CD4-positive, alpha-beta T cell treated with Interleukin-6 for 4 hours (primary cell): ENCODE data around the gene ZNF324B.
"Not testable (repeated sequence)": the region's sequence is repeated elsewhere in the genome, so short reads cannot be mapped to it uniquely, and the experiment has no call there.

Source experiments
- DNase-seq: peaks from one replicate; pipeline ENCODE4 v3.0.0-alpha.2; 2020; ENCODE audit warnings: mixed read lengths

Gene ZNF324B

DNA sequence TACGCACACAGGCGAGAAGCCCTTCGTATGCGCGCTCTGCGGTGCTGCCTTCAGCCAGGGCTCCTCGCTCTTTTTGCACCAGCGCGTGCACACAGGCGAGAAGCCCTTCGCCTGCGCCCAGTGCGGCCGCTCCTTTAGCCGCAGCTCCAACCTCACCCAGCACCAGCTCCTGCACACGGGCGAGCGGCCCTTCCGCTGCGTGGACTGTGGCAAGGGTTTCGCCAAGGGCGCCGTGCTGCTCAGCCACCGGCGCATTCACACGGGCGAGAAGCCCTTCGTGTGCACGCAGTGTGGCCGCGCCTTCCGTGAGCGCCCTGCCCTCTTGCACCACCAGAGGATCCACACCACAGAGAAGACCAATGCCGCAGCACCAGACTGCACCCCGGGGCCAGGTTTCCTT lies 4.7 kb downstream of the ZNF324B start:
- no peak for DNase-seq

- no peak for DNase-seq
Observed at GRCh38 chr19:58460039-58460438, 8.6 kb downstream of the ZNF324B start.

- DNase-seq = no peak
Observed at GRCh38 chr19:58466089-58466759, 14.8 kb downstream of the ZNF324B start.

- DNase-seq = peak; percentile 98
Observed at GRCh38 chr19:58466760-58467589, 15.6 kb downstream of the ZNF324B start, which contains the start of gene ZNF324. Gene ZNF324, plus strand, starts transcription at chr19:58467080. Its CDS starts 2,106 bp downstream, at chr19:58469186.

GRCh38 chr19:58468216-58468839 lies 16.9 kb downstream of the ZNF324B start:
- no peak for DNase-seq

GRCh38 chr19:58469241-58470013 lies 18.0 kb downstream of the ZNF324B start:
- DNase-seq = no peak

DNA sequence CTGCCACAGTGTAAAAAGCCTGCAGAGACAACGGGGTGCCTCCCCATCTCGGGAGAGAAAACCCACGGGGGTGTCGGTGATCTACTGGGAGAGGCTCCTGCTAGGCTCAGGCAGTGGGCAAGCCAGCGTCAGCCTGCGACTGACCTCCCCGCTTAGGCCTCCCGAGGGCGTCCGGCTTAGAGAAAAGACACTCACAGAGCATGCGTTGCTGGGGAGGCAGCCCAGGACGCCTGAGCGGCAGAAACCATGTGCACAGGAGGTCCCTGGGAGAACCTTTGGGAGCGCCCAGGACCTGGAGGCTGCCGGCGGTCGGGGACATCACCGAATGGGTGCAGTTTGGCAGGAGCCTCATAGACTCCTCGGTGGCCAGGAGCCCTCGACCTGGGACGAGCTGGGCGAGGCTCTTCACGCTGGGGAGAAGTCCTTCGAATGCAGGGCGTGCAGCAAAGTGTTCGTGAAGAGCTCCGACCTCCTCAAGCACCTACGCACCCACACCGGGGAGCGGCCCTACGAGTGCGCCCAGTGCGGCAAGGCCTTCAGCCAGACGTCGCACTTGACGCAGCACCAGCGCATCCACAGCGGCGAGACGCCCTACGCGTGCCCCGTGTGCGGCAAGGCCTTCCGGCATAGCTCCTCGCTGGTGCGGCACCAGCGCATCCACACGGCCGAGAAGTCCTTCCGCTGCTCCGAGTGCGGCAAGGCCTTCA lies 19.6 kb downstream of the ZNF324B start:
- not testable (repeated sequence) for DNase-seq

DNA sequence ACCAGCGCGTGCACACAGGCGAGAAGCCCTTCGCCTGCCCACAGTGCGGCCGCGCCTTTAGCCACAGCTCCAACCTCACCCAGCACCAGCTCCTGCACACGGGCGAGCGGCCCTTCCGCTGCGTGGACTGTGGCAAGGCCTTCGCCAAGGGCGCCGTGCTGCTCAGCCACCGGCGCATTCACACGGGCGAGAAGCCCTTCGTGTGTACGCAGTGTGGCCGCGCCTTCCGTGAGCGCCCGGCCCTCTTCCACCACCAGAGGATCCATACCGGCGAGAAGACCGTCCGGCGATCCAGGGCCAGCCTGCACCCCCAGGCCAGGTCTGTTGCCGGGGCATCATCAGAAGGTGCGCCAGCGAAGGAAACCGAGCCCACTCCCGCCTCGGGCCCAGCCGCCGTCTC lies 20.3 kb downstream of the ZNF324B start:
- DNase-seq = no peak

DNA sequence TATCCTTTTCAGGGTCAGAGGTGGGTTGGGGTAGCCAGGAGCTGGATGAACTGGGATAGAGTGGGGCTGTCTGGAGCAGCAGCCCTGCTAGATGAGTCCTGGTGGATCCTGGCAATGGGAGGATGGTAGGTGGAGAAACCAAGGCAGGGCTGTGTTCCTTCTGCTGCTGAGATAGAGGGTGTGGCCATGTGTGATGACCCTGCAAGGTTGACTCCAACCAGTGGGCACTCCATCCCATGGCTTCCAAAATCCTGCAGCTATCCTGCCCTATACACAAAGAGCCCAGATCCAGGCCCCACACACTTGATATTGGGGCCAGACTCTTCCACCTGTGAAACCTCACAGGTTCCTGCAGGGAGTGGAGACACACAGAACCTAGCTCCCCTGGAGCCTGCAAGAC lies 22.4 kb downstream of the ZNF324B start:
- no peak for DNase-seq

DNA sequence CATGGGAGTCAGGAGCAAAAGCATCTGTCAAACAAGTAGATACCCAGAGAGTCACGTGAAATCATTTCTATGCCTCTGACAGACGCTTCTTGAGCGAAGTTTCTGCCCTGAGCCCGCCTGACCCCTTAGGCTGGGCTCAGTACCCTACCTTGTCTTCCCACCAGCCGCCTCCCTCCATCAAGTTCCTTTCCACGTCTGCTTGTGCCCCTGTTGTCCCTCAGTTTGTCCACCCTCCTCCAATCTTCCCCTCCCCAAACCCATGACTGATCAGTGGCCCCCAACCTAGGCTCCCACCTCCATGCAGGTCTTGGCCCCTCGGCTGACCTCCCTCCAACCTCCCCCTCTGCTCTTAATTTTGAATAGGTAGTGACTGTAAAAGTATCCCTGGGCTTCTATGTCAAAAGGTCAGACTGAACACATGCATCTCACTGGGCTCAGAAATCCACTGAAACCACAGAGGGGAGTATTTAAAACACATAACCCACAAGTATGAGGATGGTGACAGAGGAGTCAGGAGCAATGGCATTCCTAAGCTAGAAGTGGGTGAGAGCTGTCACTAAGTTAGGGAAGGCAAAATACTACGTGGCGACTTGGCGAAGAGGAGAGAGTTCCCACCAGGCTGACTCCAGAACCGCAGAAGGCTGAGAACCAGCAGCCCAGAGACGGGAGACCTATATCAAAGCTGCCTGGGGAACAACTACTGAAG lies 23.0 kb downstream of the ZNF324B start:
- DNase-seq = no peak

GRCh38 chr19:58474997-58475713 lies 23.7 kb downstream of the ZNF324B start:
- DNase-seq = no peak

- peak; percentile 97 for DNase-seq
Observed at GRCh38 chr19:58475714-58476497, 24.5 kb downstream of the ZNF324B start, which contains the start of gene ZNF446. Gene ZNF446, plus strand, starts transcription at chr19:58476352. Its CDS starts 867 bp downstream, at chr19:58477219.

DNA sequence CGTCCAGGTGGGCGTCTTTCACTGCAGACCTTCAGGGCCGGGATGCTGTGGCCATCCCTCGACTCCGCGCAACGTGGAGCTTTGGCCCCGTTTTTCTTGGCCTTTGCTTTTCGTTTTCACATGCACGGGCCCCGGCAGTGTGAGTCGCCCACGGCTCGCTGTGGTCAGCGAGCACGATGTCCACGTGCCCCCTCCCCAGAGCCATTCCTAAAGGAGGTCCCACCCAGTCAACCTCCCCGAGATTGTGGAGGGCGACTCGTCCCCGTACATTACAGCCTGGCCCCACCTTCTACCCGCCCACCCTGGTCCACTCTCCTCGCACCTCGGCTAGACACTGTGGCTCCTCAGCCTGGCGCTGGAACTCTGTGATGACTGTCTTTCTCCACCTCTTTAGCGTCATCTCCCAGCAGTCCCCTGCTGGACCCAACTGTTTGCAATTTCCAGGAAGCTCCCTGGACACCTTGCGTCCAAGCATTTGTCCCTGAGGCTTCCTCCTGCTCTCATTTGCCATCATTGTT lies 25.1 kb downstream of the ZNF324B start:
- DNase-seq = no peak

GRCh38 chr19:58477130-58477529 lies 25.7 kb downstream of the ZNF324B start:
- no peak for DNase-seq

DNA sequence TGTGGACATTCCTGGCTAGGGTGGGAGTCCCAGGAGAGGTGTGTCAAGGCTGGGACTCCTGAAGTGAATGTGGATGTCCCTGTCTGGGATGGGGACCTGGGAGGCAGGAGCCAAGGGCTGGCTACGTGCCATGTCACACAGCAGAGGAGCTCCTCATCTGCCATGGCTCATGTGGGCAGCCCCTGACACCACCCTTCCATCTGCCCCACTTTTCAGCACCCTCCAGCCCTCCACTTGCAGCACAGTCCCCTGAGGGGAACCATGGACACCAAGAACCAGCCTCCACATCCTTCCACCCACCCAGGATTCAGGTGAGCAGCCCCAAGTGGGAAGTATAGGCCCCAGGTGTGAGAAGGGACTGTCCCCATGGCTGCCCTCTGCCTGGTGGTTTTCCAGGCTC lies 26.4 kb downstream of the ZNF324B start:
- DNase-seq = no peak

DNA sequence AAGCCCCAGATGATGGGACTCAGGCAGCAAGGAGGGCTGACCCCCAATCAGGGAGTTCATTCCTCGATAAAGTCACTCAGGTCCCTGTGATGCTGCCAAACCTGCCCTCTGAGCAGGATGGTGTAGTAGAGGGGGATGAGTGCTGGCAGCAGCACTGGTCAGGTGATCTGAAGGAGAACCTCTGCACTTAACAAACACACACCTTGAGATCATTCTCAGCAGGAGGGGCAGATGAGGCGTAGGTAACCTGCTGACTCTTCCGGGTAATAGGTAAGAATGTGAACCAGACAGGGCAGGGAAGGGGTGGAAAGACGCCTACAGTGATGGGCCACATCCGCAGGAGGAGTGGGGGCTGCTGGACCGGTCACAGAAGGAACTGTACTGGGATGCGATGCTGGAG lies 27.9 kb downstream of the ZNF324B start:
- no peak for DNase-seq

DNA sequence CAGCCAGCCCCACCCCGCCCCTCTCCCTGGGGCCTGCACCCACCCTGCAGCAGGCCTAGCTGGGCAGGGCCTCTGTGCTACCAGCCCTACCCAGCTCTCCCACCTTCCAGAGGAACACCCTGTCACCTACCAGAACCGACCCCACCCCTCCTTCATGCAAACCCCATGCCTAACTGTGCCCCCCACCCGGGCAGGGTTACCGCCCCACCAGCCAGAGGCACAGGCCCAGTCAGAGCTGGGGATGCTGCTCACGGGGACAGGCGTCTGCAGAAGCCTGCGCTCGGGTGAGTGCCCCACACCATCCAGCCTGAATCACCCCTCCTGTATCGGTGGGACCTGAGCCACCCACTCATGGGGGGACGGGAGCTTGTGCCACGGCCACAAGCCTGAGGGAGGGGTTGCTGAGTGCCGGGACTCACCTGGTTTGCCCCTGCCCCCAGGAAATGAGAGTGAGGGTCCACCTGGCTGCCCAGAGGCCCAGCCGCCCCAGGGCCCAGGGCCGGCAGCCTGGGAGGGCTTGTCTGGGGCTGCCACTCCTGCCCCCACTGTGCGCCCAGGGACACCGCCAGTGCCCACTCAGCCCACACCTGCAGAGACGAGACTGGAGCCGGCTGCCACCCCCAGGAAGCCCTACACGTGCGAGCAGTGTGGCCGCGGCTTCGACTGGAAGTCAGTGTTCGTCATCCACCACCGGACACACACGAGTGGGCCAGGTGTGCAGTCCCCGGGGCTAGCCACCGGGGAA lies 28.5 kb downstream of the ZNF324B start:
- no peak for DNase-seq

DNA sequence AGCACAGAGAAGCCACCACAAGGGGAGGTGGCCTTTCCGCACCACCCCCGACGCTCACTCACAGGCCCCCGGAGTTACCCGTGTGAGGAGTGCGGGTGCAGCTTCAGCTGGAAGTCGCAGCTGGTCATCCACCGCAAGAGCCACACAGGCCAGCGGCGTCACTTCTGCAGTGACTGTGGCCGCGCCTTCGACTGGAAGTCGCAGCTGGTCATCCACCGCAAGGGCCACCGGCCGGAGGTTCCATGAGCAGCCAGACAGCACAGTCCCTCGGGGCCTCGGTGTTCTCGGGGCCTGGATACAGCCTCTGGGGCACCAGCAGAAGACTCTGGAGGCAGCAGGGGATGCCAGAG lies 29.0 kb downstream of the ZNF324B start:
- DNase-seq = no peak

DNA sequence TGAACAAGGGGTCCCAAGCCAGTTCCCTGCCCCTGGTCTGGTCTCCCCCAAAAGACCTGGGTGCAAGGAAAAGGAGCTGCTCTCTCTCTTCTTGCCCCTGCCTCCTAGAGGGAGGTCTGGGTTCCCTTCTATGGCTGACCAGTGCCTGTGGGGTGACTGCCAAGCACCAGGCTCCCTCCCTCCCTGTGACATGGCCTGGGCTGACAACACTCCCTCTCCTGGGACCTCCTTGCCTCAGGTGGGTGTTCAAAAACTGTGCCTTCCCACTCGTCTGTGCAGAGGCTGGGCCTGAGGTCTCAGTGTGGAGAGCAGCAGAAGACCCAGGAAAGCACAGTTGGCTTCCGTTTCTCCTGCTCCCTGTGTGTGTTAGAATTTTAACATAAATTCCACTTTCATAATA lies 29.4 kb downstream of the ZNF324B start:
- DNase-seq = no peak
